GM21786 (cell line): Measurements from ENCODE around the gene DUS2.

Experiments
- ATAC-seq: cut with Tn5 transposase; IDR thresholded peaks from one replicate; pipeline ENCODE4 v1.9.1; 2021; ENCODE audit not compliant: unreplicated experiment

Gene DUS2

GRCh38 chr16:68074850-68075555, 51.9 kb downstream of the DUS2 start:
- peak; percentile 77 for ATAC-seq

GRCh38 chr16:68075980-68076379, 52.9 kb downstream of the DUS2 start:
- no peak for ATAC-seq

- ATAC-seq: no peak
Measured at GRCh38 chr16:68076560-68076959, 53.5 kb downstream of the DUS2 start.

GRCh38 chr16:68077866-68078700, 55.0 kb downstream of the DUS2 start:
- ATAC-seq: no peak

- ATAC-seq: no peak
Measured at GRCh38 chr16:68078701-68079375, 55.8 kb downstream of the DUS2 start.

- ATAC-seq: no peak
Measured at GRCh38 chr16:68079376-68079625, 56.2 kb downstream of the DUS2 start.

- no peak for ATAC-seq
Measured at GRCh38 chr16:68079626-68080344, 56.7 kb downstream of the DUS2 start.

- ATAC-seq: no peak
Measured at GRCh38 chr16:68081861-68082628, 59.0 kb downstream of the DUS2 start.

GRCh38 chr16:68082629-68083238, 59.6 kb downstream of the DUS2 start:
- ATAC-seq: no peak

- ATAC-seq: no peak
Measured at GRCh38 chr16:68083239-68083781, 60.2 kb downstream of the DUS2 start.

- ATAC-seq: no peak
Measured at GRCh38 chr16:68083861-68084503, 60.9 kb downstream of the DUS2 start.

GRCh38 chr16:68084504-68085258, 61.6 kb downstream of the DUS2 start:
- ATAC-seq: peak; percentile 63

- ATAC-seq: peak; percentile 40
Measured at GRCh38 chr16:68085259-68086071, 62.4 kb downstream of the DUS2 start, which contains the start of gene NFATC3. Gene NFATC3 (plus strand): TSS chr16:68085370. CDS start chr16:68085682, 312 bp downstream.

- ATAC-seq: no peak
Measured at GRCh38 chr16:68086336-68086841, 63.3 kb downstream of the DUS2 start.

- ATAC-seq: no peak
Measured at GRCh38 chr16:68086860-68087268, 63.8 kb downstream of the DUS2 start.

GRCh38 chr16:68087688-68088087, 64.6 kb downstream of the DUS2 start:
- ATAC-seq: no peak

- ATAC-seq: no peak
Measured at GRCh38 chr16:68088130-68088972, 65.3 kb downstream of the DUS2 start.
